ENCODE measurements around the gene OGFOD3. TPM values are rescaled to one million over a fixed set of nuclear protein-coding genes. Genes with fewer than 3 reads are reported as not detected.

OGFOD3 gene
- total RNA-seq, 2 experiments from 2014 or later: 12.9 to 13.7 TPM

- H3K4me1 Mint-ChIP-seq (ENCODE audit: low read depth): peaks cover 3% of the 10 kb centered on the region
- H3K4me1 ChIP-seq (ENCODE audit: insufficient read depth, low read length): peaks cover 12% of the 10 kb centered on the region
- DNase-seq: no peak
- peaks cover 41% of the 10 kb centered on the region for H3K36me3 ChIP-seq (ENCODE audit: insufficient read depth, low read length)
- no peak for ATAC-seq (ENCODE audit: poor library complexity)
- no peak overlapping the region for H3K4me3 ChIP-seq (ENCODE audit: low read length)
- H3K27ac ChIP-seq (ENCODE audit: low read depth in 1 of 2, low read length in 2 of 2): no peak overlapping the region
- intact Hi-C loops (cut with DNase I, micrococcal nuclease): no loop called here
- TF ChIP-seq CTCF (IDR thresholded peaks at IDR 0.05): no peak
- ChIA-PET POLR2A (no interaction called here), CTCF (no interaction called here)
- no peak overlapping the region for H3K27ac Mint-ChIP-seq
- H3K9me3 ChIP-seq (ENCODE audit: control insufficient read depth in 1 of 2, insufficient read depth in 1 of 2, low read length in 2 of 2): no peaks in the 10 kb centered on the region
- H3K36me3 Mint-ChIP-seq (ENCODE audit: low read depth): peaks cover 18% of the 10 kb centered on the region
- no peaks in the 10 kb centered on the region for H3K27me3 Mint-ChIP-seq
- no peak overlapping the region for H3K4me3 Mint-ChIP-seq
- H3K9me3 Mint-ChIP-seq: no peaks in the 10 kb centered on the region
- H3K27me3 ChIP-seq (ENCODE audit: control insufficient read depth in 1 of 2, insufficient read depth in 2 of 2, low read length in 2 of 2): no peaks in the 10 kb centered on the region
These were observed 20.9 kb upstream of the OGFOD3 start for GRCh38 chr17:82439194-82439828.

- Mint-ChIP-seq H3K27ac (no peak overlapping the region), H3K4me1 (ENCODE audit: low read depth) (peaks cover 8% of the 10 kb centered on the region), H3K27me3 (no peaks in the 10 kb centered on the region), H3K4me3 (no peak overlapping the region), H3K36me3 (ENCODE audit: low read depth) (peaks cover 18% of the 10 kb centered on the region), H3K9me3 (no peaks in the 10 kb centered on the region)
- H3K27me3 ChIP-seq (ENCODE audit: control insufficient read depth in 1 of 2, insufficient read depth in 2 of 2, low read length in 2 of 2): no peaks in the 10 kb centered on the region
- H3K9me3 ChIP-seq (ENCODE audit: control insufficient read depth in 1 of 2, insufficient read depth in 1 of 2, low read length in 2 of 2): no peaks in the 10 kb centered on the region
- ATAC-seq (ENCODE audit: poor library complexity) (no peak), DNase-seq (no peak)
- peaks cover 34% of the 10 kb centered on the region for H3K36me3 ChIP-seq (ENCODE audit: insufficient read depth, low read length)
- no peak overlapping the region for H3K27ac ChIP-seq (ENCODE audit: low read depth in 1 of 2, low read length in 2 of 2)
- POLR2A ChIA-PET: no interaction called here
- no peak for TF ChIP-seq CTCF (IDR thresholded peaks at IDR 0.05)
- no peak overlapping the region for H3K4me3 ChIP-seq (ENCODE audit: low read length)
- intact Hi-C loops (cut with DNase I, micrococcal nuclease): no loop called here
- peaks cover 19% of the 10 kb centered on the region for H3K4me1 ChIP-seq (ENCODE audit: insufficient read depth, low read length)
- CTCF ChIA-PET: no interaction called here
These were observed 20.2 kb upstream of the OGFOD3 start for GRCh38 chr17:82438401-82439193.

GRCh38 chr17:82437325-82437668, 18.9 kb upstream of the OGFOD3 start:
- ATAC-seq (ENCODE audit: poor library complexity) (no peak), DNase-seq (no peak)
- Mint-ChIP-seq H3K27me3 (no peaks in the 10 kb centered on the region), H3K4me1 (ENCODE audit: low read depth) (peaks cover 8% of the 10 kb centered on the region), H3K36me3 (ENCODE audit: low read depth) (peaks cover 13% of the 10 kb centered on the region), H3K27ac (no peak overlapping the region), H3K9me3 (no peaks in the 10 kb centered on the region), H3K4me3 (no peak overlapping the region)
- peaks cover 22% of the 10 kb centered on the region for H3K36me3 ChIP-seq (ENCODE audit: insufficient read depth, low read length)
- no peak for TF ChIP-seq CTCF (IDR thresholded peaks at IDR 0.05)
- POLR2A ChIA-PET: no interaction called here
- H3K9me3 ChIP-seq (ENCODE audit: control insufficient read depth in 1 of 2, insufficient read depth in 1 of 2, low read length in 2 of 2): no peaks in the 10 kb centered on the region
- peaks cover 22% of the 10 kb centered on the region for H3K4me1 ChIP-seq (ENCODE audit: insufficient read depth, low read length)
- intact Hi-C loops (cut with DNase I, micrococcal nuclease): no loop called here
- no peak overlapping the region for H3K4me3 ChIP-seq (ENCODE audit: low read length)
- H3K27me3 ChIP-seq (ENCODE audit: control insufficient read depth in 1 of 2, insufficient read depth in 2 of 2, low read length in 2 of 2): no peaks in the 10 kb centered on the region
- no peak overlapping the region for H3K27ac ChIP-seq (ENCODE audit: low read depth in 1 of 2, low read length in 2 of 2)
- CTCF ChIA-PET: no interaction called here
